DND-41 (cell line): ENCODE results near the gene SPEF2.

ENCODE experiments used
- ATAC-seq: fragments of 200-7000 bp; cut with Tn5 transposase; 3 replicates; pipeline ENCODE4 v1.9.1; 2021; ENCODE audit warnings: low read depth; ENCODE audit not compliant: insufficient read depth
- DNase-seq: peaks from one replicate; pipeline ENCODE4 v3.0.0-alpha.2; 2020
- H2AFZ ChIP-seq: 2 replicates; pipeline ENCODE4 v1.6.0; 2012; ENCODE audit warnings: low read depth, low read length
- H3K27ac ChIP-seq: 2 replicates; pipeline ENCODE4 v1.5.1; 2012; ENCODE audit warnings: low read length, inconsistent platforms
- H3K27me3 ChIP-seq: fragments of 200-600 bp; sonication (generic); 2 replicates; pipeline ENCODE4 v1.6.0; 2012; ENCODE audit warnings: low read length, mild to moderate bottlenecking, inconsistent platforms; ENCODE audit not compliant: insufficient read depth, poor library complexity
- H3K36me3 ChIP-seq: 2 replicates; pipeline ENCODE4 v1.5.1; 2012; ENCODE audit warnings: low read length, inconsistent platforms; ENCODE audit not compliant: insufficient read depth
- H3K4me1 ChIP-seq: 2 replicates; pipeline ENCODE4 v1.5.1; 2012; ENCODE audit warnings: mild to moderate bottlenecking, low read length; ENCODE audit not compliant: insufficient read depth
- H3K4me2 ChIP-seq: 2 replicates; pipeline ENCODE4 v1.6.0; 2012; ENCODE audit warnings: mild to moderate bottlenecking, moderate library complexity, low read length, inconsistent platforms; ENCODE audit not compliant: insufficient read depth
- H3K4me3 ChIP-seq, 2 experiments: fragments of 200-600 bp in 1 of 2; shearing (Covaris generic) in 1 of 2; 2 replicates each; pipeline ENCODE4 v1.5.1; 2012 to 2016; ENCODE audit warnings: inconsistent platforms in 2 of 2, low read length in 2 of 2, mild to moderate bottlenecking in 2 of 2, low read depth in 1 of 2, moderate library complexity in 1 of 2
- H3K79me2 ChIP-seq: 2 replicates; pipeline ENCODE4 v1.6.0; 2012; ENCODE audit warnings: low read length, inconsistent platforms; ENCODE audit not compliant: insufficient read depth
- H3K9ac ChIP-seq: 2 replicates; pipeline ENCODE4 v1.6.0; 2012; ENCODE audit warnings: low read depth, mild to moderate bottlenecking, inconsistent platforms, low read length, moderate library complexity
- H3K9me3 ChIP-seq: 2 replicates; pipeline ENCODE4 v1.5.1; 2012; ENCODE audit warnings: low read length, moderate library complexity, mild to moderate bottlenecking, inconsistent platforms; ENCODE audit not compliant: insufficient read depth, severe bottlenecking
- H4K20me1 ChIP-seq: 2 replicates; pipeline ENCODE4 v1.6.0; 2012; ENCODE audit warnings: low read length; ENCODE audit not compliant: insufficient read depth
- CTCF ChIP-seq: IDR thresholded peaks from 2 replicates; pipeline ENCODE4 v1.5.1; 2012; ENCODE audit warnings: borderline replicate concordance, low read length, moderate library complexity, mild to moderate bottlenecking; ENCODE audit not compliant: poor library complexity, severe bottlenecking; ENCODE audit errors: extremely low read depth
- EZH2 ChIP-seq: IDR thresholded peaks from 3 replicates; pipeline ENCODE4 v1.6.1; 2012; ENCODE audit warnings: borderline replicate concordance, low read depth, mild to moderate bottlenecking, moderate library complexity, low read length, inconsistent platforms; ENCODE audit not compliant: severe bottlenecking

The SPEF2 gene

GRCh38 chr5:35709688-35710087 is 92.0 kb downstream of the SPEF2 start:
- Histone ChIP-seq H3K27ac (no peak overlapping the region), H3K36me3 (no peaks in the 10 kb centered on the region), H3K27me3 (no peaks in the 10 kb centered on the region), H3K79me2 (no peaks in the 10 kb centered on the region), H3K9ac (no peak overlapping the region), H3K4me3 (no peak overlapping the region), H4K20me1 (no peaks in the 10 kb centered on the region), H3K9me3 (no peaks in the 10 kb centered on the region), H3K4me1 (no peaks in the 10 kb centered on the region), H3K4me2 (no peak overlapping the region), H2AFZ (no peak overlapping the region)
- no peak for DNase-seq
- TF ChIP-seq CTCF: no peak
- TF ChIP-seq EZH2: no peak
- no peak for ATAC-seq

GRCh38 chr5:35717718-35718117 is 100.1 kb downstream of the SPEF2 start:
- no peaks in the 10 kb centered on the region for H3K36me3 ChIP-seq
- DNase-seq: no peak
- no peaks in the 10 kb centered on the region for H3K79me2 ChIP-seq
- H3K4me1 ChIP-seq: no peaks in the 10 kb centered on the region
- ATAC-seq: no peak
- H3K27ac ChIP-seq: no peak overlapping the region
- H3K9ac ChIP-seq: no peak overlapping the region
- no peaks in the 10 kb centered on the region for H4K20me1 ChIP-seq
- no peaks in the 10 kb centered on the region for H3K27me3 ChIP-seq
- H3K9me3 ChIP-seq: no peaks in the 10 kb centered on the region
- no peak overlapping the region for H3K4me2 ChIP-seq
- TF ChIP-seq EZH2 (no peak), CTCF (no peak)
- no peak overlapping the region for H2AFZ ChIP-seq
- no peak overlapping the region for H3K4me3 ChIP-seq

GRCh38 chr5:35735718-35736117 is 118.1 kb downstream of the SPEF2 start:
- ATAC-seq (no peak), DNase-seq (no peak)
- Histone ChIP-seq H3K9me3 (no peaks in the 10 kb centered on the region), H3K4me1 (no peaks in the 10 kb centered on the region), H3K4me3 (no peak overlapping the region), H3K27ac (no peak overlapping the region), H3K9ac (no peak overlapping the region), H3K79me2 (no peaks in the 10 kb centered on the region), H2AFZ (no peak overlapping the region), H3K4me2 (no peak overlapping the region), H3K36me3 (no peaks in the 10 kb centered on the region), H3K27me3 (no peaks in the 10 kb centered on the region), H4K20me1 (no peaks in the 10 kb centered on the region)
- TF ChIP-seq EZH2 (no peak), CTCF (no peak)

- Histone ChIP-seq H4K20me1 (no peaks in the 10 kb centered on the region), H3K27ac (no peak overlapping the region), H3K27me3 (no peaks in the 10 kb centered on the region), H3K79me2 (no peaks in the 10 kb centered on the region), H3K9me3 (no peaks in the 10 kb centered on the region), H3K9ac (no peak overlapping the region), H3K4me2 (no peak overlapping the region), H2AFZ (no peak overlapping the region), H3K36me3 (no peaks in the 10 kb centered on the region), H3K4me1 (no peaks in the 10 kb centered on the region), H3K4me3 (no peak overlapping the region)
- DNase-seq: no peak
- ATAC-seq: no peak
- TF ChIP-seq EZH2: no peak
- no peak for TF ChIP-seq CTCF
These were observed 118.6 kb downstream of the SPEF2 start for GRCh38 chr5:35736280-35736679.
